Keratinocyte (primary cell): ENCODE data around the gene CDK5RAP3. TPM values are rescaled to one million over a fixed set of nuclear protein-coding genes. Genes with fewer than 3 reads are reported as not detected.

Experiments
- DNase-seq: peaks from one replicate; pipeline ENCODE4 v3.0.0-alpha.2; 2011; ENCODE audit warnings: low read depth, missing footprints, low spot score
- FAIRE-seq: peaks from 2 replicates; lab custom pipeline; 2011; peaks lifted over from hg19 to GRCh38; lab: Jason Lieb, UNC
- H2AFZ ChIP-seq: 2 replicates; pipeline ENCODE4 v1.6.0; 2012; ENCODE audit warnings: low read length, control low read depth, inconsistent platforms; ENCODE audit not compliant: control insufficient read depth
- H3K27ac ChIP-seq: 2 replicates; pipeline ENCODE4 v1.5.1; 2011; ENCODE audit warnings: low read length; ENCODE audit not compliant: control insufficient read depth, insufficient read depth
- H3K27me3 ChIP-seq: 3 replicates; pipeline ENCODE4 v1.6.0; 2011; ENCODE audit warnings: low read length; ENCODE audit not compliant: control insufficient read depth, insufficient read depth; ENCODE audit errors: extremely low read depth
- H3K36me3 ChIP-seq, 2 experiments: 2 replicates in 1 of 2; 3 replicates in 1 of 2; pipeline ENCODE4 v1.5.1; 2011; ENCODE audit warnings: low read length in 2 of 2, mild to moderate bottlenecking in 1 of 2; ENCODE audit not compliant: control insufficient read depth in 2 of 2, insufficient read depth in 2 of 2; ENCODE audit errors: extremely low read depth in 1 of 2
- H3K4me1 ChIP-seq: 3 replicates; pipeline ENCODE4 v1.5.1; 2011; ENCODE audit warnings: low read length; ENCODE audit not compliant: control insufficient read depth, insufficient read depth; ENCODE audit errors: extremely low read depth
- H3K4me2 ChIP-seq: 3 replicates; pipeline ENCODE4 v1.6.0; 2011; ENCODE audit warnings: low read depth, low read length; ENCODE audit not compliant: control insufficient read depth, insufficient read depth; ENCODE audit errors: extremely low read depth
- H3K4me3 ChIP-seq, 3 experiments: fragments of 200-600 bp in 1 of 3; sonication (generic) in 1 of 3; 2 replicates in 2 of 3; 3 replicates in 1 of 3; pipeline ENCODE4 v1.5.1; 2011 to 2016; ENCODE audit warnings: low read length in 3 of 3, mild to moderate bottlenecking in 3 of 3, control low read depth in 2 of 3, inconsistent platforms in 1 of 3, low read depth in 1 of 3, mixed read lengths in 1 of 3, mixed run types in 1 of 3, moderate library complexity in 1 of 3; ENCODE audit not compliant: control insufficient read depth in 2 of 3, insufficient read depth in 2 of 3; ENCODE audit errors: extremely low read depth in 1 of 3
- H3K79me2 ChIP-seq: 2 replicates; pipeline ENCODE4 v1.6.0; 2012; ENCODE audit warnings: low read length; ENCODE audit not compliant: control insufficient read depth, insufficient read depth
- H3K9ac ChIP-seq: 3 replicates; pipeline ENCODE4 v1.6.0; 2011; ENCODE audit warnings: low read length; ENCODE audit not compliant: control insufficient read depth, insufficient read depth; ENCODE audit errors: extremely low read depth
- H3K9me1 ChIP-seq: 3 replicates; pipeline ENCODE4 v1.6.0; 2011; ENCODE audit warnings: low read length; ENCODE audit not compliant: control insufficient read depth, insufficient read depth; ENCODE audit errors: extremely low read depth
- H3K9me3 ChIP-seq: 2 replicates; pipeline ENCODE4 v1.5.1; 2012; ENCODE audit warnings: low read depth, low read length; ENCODE audit not compliant: control insufficient read depth
- H4K20me1 ChIP-seq: 3 replicates; pipeline ENCODE4 v1.6.0; 2011; ENCODE audit warnings: low read length; ENCODE audit not compliant: control insufficient read depth, insufficient read depth; ENCODE audit errors: extremely low read depth
- CTCF ChIP-seq, 3 experiments: IDR thresholded peaks in 1 of 3; conservative IDR thresholded peaks in 1 of 3; optimal IDR thresholded peaks in 1 of 3; 2 replicates in 2 of 3; 3 replicates in 1 of 3; pipeline versions ENCODE3 to v1.5.1; 2011; ENCODE audit warnings: low read length in 3 of 3, mild to moderate bottlenecking in 3 of 3, moderate library complexity in 2 of 3, control low read depth in 1 of 3, inconsistent platforms in 1 of 3; ENCODE audit not compliant: insufficient read depth in 2 of 3; ENCODE audit errors: extremely low read depth in 1 of 3
- EZH2 ChIP-seq: IDR thresholded peaks from one replicate; pipeline ENCODE4 v1.6.1; 2012; ENCODE audit warnings: inconsistent platforms, mild to moderate bottlenecking, low read length, moderate library complexity
- dilution Hi-C: fragments of 300-500 bp; cut with MboI; formaldehyde crosslinking; loops from one replicate; pipeline ENCODE4 v1.7.0; 2020; ENCODE audit warnings: low sequenced_read_pairs; ENCODE audit not compliant: extremely low pct_ligation_motif_present
- polyA plus RNA-seq, 5 experiments: library from polyadenylated mRNA; depleted of rRNA in 3 of 5; stranded (reverse) in 3 of 5; stranded (forward) in 1 of 5; unstranded in 1 of 5; fragments of >200 nt; gene quantifications; 1 replicate in 1 of 5; 2 replicates in 3 of 5; 3 replicates in 1 of 5; pipeline versions ENCODE4 v1.2.1 to v1.2.3, GENCODE V29; 2011 to 2012; ENCODE audit warnings: missing spikeins in 2 of 5, low read depth in 1 of 5, low replicate concordance in 1 of 5

The CDK5RAP3 gene
- polyA plus RNA-seq, 1 donor (not counting 4 experiments of a cell fraction or from before 2014, with no cell fraction given) = 63.9 TPM

GRCh38 chr17:47928415-47928814, 42.5 kb upstream of the CDK5RAP3 start:
- no peak for FAIRE-seq
- H3K27ac ChIP-seq = no peak overlapping the region
- dilution Hi-C loops = no loop called here

GRCh38 chr17:47929218-47930000, 41.5 kb upstream of the CDK5RAP3 start:
- Histone ChIP-seq H3K9me3 (no peaks in the 10 kb centered on the region), H3K27me3 (no peaks in the 10 kb centered on the region), H3K27ac (no peak overlapping the region), H2AFZ (no peak overlapping the region), H4K20me1 (no peaks in the 10 kb centered on the region), H3K4me3 (no peak overlapping the region), H3K9me1 (no peaks in the 10 kb centered on the region), H3K4me1 (no peaks in the 10 kb centered on the region), H3K9ac (no peak overlapping the region), H3K79me2 (no peaks in the 10 kb centered on the region), H3K4me2 (no peak overlapping the region), H3K36me3 (peaks cover 8 to 17% of the 10 kb centered on the region in 2 experiments)
- TF ChIP-seq CTCF (optimal IDR thresholded peaks at IDR 0.05 in 1 of 3, IDR thresholded peaks at IDR 0.05 in 1 of 3, conservative IDR thresholded peaks at IDR 0.05 in 1 of 3; ENCODE audit: extremely low read depth in 1 of 3, insufficient read depth in 2 of 3, low read length in 3 of 3) (no peak), EZH2 (no peak)
- DNase-seq (no peak), FAIRE-seq (no peak)
- dilution Hi-C loops = no loop called here

More at GRCh38 chr17:47928415-47928814, 42.5 kb upstream of the CDK5RAP3 start:
- H3K4me3 ChIP-seq = no peak overlapping the region
- H3K79me2 ChIP-seq = no peaks in the 10 kb centered on the region
- H3K9me1 ChIP-seq = no peaks in the 10 kb centered on the region
- H3K4me2 ChIP-seq = no peak overlapping the region
- TF ChIP-seq CTCF (optimal IDR thresholded peaks at IDR 0.05 in 1 of 3, IDR thresholded peaks at IDR 0.05 in 1 of 3, conservative IDR thresholded peaks at IDR 0.05 in 1 of 3; ENCODE audit: extremely low read depth in 1 of 3, insufficient read depth in 2 of 3, low read length in 3 of 3) = no peak
- TF ChIP-seq EZH2 = no peak
- H3K9ac ChIP-seq = no peak overlapping the region
- DNase-seq = no peak
- H3K36me3 ChIP-seq = peaks cover 8 to 18% of the 10 kb centered on the region in 2 experiments
- H3K27me3 ChIP-seq = no peaks in the 10 kb centered on the region
- H4K20me1 ChIP-seq = no peaks in the 10 kb centered on the region
- H3K9me3 ChIP-seq = no peaks in the 10 kb centered on the region
- no peaks in the 10 kb centered on the region for H3K4me1 ChIP-seq
- no peak overlapping the region for H2AFZ ChIP-seq
